OCI-M1 (cell line): ENCODE data around the gene ZNF469.

Experiments used
- DNase-seq: peaks from one replicate; lab custom pipeline; 2025; lab: John Stamatoyannopoulos, UW

The ZNF469 gene

GRCh38 chr16:88391144-88391850 is 8.5 kb downstream of the ZNF469 start:
- no peak for DNase-seq

- no peak for DNase-seq
These were observed 9.4 kb downstream of the ZNF469 start for GRCh38 chr16:88392111-88392510.

- DNase-seq = no peak
These were observed 9.9 kb downstream of the ZNF469 start for GRCh38 chr16:88392616-88393015.

- no peak for DNase-seq
These were observed 10.3 kb downstream of the ZNF469 start for GRCh38 chr16:88393034-88393433.

- no peak for DNase-seq
These were observed 10.8 kb downstream of the ZNF469 start for GRCh38 chr16:88393571-88393970.

- DNase-seq = no peak
These were observed 11.7 kb downstream of the ZNF469 start for GRCh38 chr16:88394426-88394825.

GRCh38 chr16:88395669-88396584 is 13.2 kb downstream of the ZNF469 start:
- no peak for DNase-seq

- DNase-seq = no peak
These were observed 15.6 kb downstream of the ZNF469 start for GRCh38 chr16:88398170-88398873.

GRCh38 chr16:88398874-88399178 is 16.1 kb downstream of the ZNF469 start:
- peak; percentile 19 for DNase-seq

- no peak for DNase-seq
These were observed 17.4 kb downstream of the ZNF469 start for GRCh38 chr16:88400186-88400585.

GRCh38 chr16:88401604-88402246 is 19.0 kb downstream of the ZNF469 start:
- DNase-seq = no peak

- DNase-seq = no peak
These were observed 19.9 kb downstream of the ZNF469 start for GRCh38 chr16:88402551-88403240.

GRCh38 chr16:88403794-88404581 is 21.2 kb downstream of the ZNF469 start:
- no peak for DNase-seq

- DNase-seq = no peak
These were observed 22.0 kb downstream of the ZNF469 start for GRCh38 chr16:88404769-88405168.

- no peak for DNase-seq
These were observed 22.7 kb downstream of the ZNF469 start for GRCh38 chr16:88405216-88406060.

- DNase-seq = peak; percentile 9
These were observed 23.6 kb downstream of the ZNF469 start for GRCh38 chr16:88406096-88407041.

GRCh38 chr16:88407042-88407420 is 24.3 kb downstream of the ZNF469 start:
- DNase-seq = no peak

- DNase-seq = no peak
These were observed 25.0 kb downstream of the ZNF469 start for GRCh38 chr16:88407807-88408206.
